Measurements from ENCODE around the gene OR10AD1. TPM values are rescaled to one million over a fixed set of nuclear protein-coding genes. Genes with fewer than 3 reads are reported as not detected.
"Not testable (repeated sequence)": the region's sequence is repeated elsewhere in the genome, so short reads cannot be mapped to it uniquely, and the experiment has no call there.

The OR10AD1 gene
- polyA plus RNA-seq, 1 donor from 2014 or later = not detected

DNA sequence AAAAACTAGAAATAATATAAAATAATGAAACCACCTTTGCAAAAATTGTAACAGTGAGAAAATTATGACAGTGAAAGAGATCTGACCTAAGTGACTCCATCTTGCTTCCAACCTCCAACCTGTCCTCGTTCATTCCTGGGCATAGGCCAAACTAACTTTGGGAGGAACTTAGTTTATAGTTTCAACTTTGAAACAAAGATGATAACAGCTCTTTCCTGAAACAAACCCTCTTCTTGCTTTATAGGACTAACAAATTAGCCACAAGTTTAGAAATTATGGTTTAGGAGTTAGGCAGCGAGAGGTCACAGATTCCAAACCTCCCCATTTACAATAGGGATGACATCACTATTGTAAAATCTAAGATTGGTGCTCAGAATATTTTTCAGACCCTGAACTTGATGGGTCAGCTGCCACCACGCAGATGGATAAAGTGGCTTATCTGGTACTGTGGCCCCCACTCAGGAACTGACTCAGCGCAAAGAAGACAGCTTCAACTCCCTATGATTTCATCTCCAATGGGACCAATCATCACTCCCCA is 32.8 kb upstream of the OR10AD1 start:
- no peaks in the 10 kb centered on the region for H4K20me1 ChIP-seq (ENCODE audit: insufficient read depth)
- no peaks in the 10 kb centered on the region for H3F3A ChIP-seq (ENCODE audit: insufficient read depth, low read length, poor library complexity, severe bottlenecking)
- H3K36me3 ChIP-seq (ENCODE audit: insufficient read depth, low read length) = no peaks in the 10 kb centered on the region
- H3K27me3 ChIP-seq (ENCODE audit: insufficient read depth, low read depth, low read length) = no peaks in the 10 kb centered on the region
- H3K9ac ChIP-seq (ENCODE audit: low read length) = no peak overlapping the region
- H3K4me2 ChIP-seq (ENCODE audit: low read length) = no peak overlapping the region
- H3K4me3 ChIP-seq (ENCODE audit: low read length) = no peak overlapping the region
- H2AFZ ChIP-seq (ENCODE audit: low read depth, low read length) = no peak overlapping the region
- no peaks in the 10 kb centered on the region for H3K79me2 ChIP-seq (replicated peaks; ENCODE audit: insufficient read depth, low read length)
- no peaks in the 10 kb centered on the region for H3K9me2 ChIP-seq (ENCODE audit: insufficient read depth, low read length)
- H3K27ac ChIP-seq (ENCODE audit: low read length) = no peak overlapping the region
- TF ChIP-seq, protein P1, sequence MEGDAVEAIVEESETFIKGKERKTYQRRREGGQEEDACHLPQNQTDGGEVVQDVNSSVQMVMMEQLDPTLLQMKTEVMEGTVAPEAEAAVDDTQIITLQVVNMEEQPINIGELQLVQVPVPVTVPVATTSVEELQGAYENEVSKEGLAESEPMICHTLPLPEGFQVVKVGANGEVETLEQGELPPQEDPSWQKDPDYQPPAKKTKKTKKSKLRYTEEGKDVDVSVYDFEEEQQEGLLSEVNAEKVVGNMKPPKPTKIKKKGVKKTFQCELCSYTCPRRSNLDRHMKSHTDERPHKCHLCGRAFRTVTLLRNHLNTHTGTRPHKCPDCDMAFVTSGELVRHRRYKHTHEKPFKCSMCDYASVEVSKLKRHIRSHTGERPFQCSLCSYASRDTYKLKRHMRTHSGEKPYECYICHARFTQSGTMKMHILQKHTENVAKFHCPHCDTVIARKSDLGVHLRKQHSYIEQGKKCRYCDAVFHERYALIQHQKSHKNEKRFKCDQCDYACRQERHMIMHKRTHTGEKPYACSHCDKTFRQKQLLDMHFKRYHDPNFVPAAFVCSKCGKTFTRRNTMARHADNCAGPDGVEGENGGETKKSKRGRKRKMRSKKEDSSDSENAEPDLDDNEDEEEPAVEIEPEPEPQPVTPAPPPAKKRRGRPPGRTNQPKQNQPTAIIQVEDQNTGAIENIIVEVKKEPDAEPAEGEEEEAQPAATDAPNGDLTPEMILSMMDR (IDR thresholded peaks at IDR 0.05; ENCODE audit: poor library complexity, severe bottlenecking) = no peak
- TF ChIP-seq POLR2AphosphoS5 (IDR thresholded peaks at IDR 0.05) (no peak), MXI1 (conservative IDR thresholded peaks at IDR 0.05; ENCODE audit: poor library complexity, severe bottlenecking) (no peak), EZH2 (IDR thresholded peaks at IDR 0.05; ENCODE audit: borderline replicate concordance, insufficient read depth, low read length, poor library complexity, severe bottlenecking) (no peak), EP300 (conservative IDR thresholded peaks at IDR 0.05; ENCODE audit: poor library complexity, severe bottlenecking) (no peak), TAF1 (IDR thresholded peaks at IDR 0.05; ENCODE audit: low read depth) (no peak), RAD21 (conservative IDR thresholded peaks at IDR 0.05) (no peak), SMC3 (conservative IDR thresholded peaks at IDR 0.05; ENCODE audit: poor library complexity) (no peak)
- TF ChIP-seq, protein P2, sequence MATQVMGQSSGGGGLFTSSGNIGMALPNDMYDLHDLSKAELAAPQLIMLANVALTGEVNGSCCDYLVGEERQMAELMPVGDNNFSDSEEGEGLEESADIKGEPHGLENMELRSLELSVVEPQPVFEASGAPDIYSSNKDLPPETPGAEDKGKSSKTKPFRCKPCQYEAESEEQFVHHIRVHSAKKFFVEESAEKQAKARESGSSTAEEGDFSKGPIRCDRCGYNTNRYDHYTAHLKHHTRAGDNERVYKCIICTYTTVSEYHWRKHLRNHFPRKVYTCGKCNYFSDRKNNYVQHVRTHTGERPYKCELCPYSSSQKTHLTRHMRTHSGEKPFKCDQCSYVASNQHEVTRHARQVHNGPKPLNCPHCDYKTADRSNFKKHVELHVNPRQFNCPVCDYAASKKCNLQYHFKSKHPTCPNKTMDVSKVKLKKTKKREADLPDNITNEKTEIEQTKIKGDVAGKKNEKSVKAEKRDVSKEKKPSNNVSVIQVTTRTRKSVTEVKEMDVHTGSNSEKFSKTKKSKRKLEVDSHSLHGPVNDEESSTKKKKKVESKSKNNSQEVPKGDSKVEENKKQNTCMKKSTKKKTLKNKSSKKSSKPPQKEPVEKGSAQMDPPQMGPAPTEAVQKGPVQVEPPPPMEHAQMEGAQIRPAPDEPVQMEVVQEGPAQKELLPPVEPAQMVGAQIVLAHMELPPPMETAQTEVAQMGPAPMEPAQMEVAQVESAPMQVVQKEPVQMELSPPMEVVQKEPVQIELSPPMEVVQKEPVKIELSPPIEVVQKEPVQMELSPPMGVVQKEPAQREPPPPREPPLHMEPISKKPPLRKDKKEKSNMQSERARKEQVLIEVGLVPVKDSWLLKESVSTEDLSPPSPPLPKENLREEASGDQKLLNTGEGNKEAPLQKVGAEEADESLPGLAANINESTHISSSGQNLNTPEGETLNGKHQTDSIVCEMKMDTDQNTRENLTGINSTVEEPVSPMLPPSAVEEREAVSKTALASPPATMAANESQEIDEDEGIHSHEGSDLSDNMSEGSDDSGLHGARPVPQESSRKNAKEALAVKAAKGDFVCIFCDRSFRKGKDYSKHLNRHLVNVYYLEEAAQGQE (IDR thresholded peaks at IDR 0.05; ENCODE audit: borderline replicate concordance) = no peak
- no peaks in the 10 kb centered on the region for H3K9me3 ChIP-seq (ENCODE audit: low read length)

DNA sequence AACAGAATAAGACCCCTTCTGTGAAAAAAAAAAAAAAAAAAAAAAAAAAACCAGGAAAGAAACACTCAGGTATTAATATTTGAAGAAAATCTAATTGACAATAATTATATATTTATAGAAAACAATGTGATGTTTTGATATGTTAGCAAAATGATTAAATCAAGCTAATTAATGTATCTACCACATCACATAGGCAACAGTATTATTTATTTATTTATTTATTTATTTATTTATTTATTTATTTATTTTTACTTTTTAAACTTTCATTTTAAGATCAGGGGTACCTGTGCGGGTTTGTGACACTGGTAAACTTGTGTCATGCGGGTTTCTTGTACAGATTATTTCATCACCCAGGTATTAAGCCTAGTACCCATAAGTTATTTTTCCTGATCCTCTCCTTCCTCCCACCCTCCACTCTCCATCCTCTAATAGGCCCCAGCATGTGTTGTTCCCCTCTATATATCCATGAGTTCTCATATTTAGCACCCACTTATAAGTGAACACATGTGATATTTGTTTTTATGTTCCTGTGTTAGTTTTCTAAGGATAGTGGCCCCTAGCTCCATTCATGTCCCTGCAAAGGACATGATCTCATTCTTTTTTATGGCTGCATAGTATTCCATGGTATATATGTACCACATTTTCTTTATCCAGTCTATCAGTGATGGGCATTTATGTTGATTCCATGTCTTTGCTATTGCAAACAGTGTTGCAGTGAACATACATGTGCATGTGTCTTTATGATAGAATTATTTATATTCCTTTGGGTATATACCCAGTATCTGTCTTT is 28.3 kb upstream of the OR10AD1 start:
- H2AFZ ChIP-seq (ENCODE audit: low read depth, low read length); H3K4me3 ChIP-seq (ENCODE audit: low read length); H4K20me1 ChIP-seq (ENCODE audit: insufficient read depth); H3K27ac ChIP-seq (ENCODE audit: low read length); H3K9me2 ChIP-seq (ENCODE audit: insufficient read depth, low read length); H3K9me3 ChIP-seq (ENCODE audit: low read length); H3K79me2 ChIP-seq (replicated peaks; ENCODE audit: insufficient read depth, low read length); H3K27me3 ChIP-seq (ENCODE audit: insufficient read depth, low read depth, low read length); H3F3A ChIP-seq (ENCODE audit: insufficient read depth, low read length, poor library complexity, severe bottlenecking); H3K4me2 ChIP-seq (ENCODE audit: low read length); H3K36me3 ChIP-seq (ENCODE audit: insufficient read depth, low read length); H3K9ac ChIP-seq (ENCODE audit: low read length): not testable (repeated sequence)

DNA sequence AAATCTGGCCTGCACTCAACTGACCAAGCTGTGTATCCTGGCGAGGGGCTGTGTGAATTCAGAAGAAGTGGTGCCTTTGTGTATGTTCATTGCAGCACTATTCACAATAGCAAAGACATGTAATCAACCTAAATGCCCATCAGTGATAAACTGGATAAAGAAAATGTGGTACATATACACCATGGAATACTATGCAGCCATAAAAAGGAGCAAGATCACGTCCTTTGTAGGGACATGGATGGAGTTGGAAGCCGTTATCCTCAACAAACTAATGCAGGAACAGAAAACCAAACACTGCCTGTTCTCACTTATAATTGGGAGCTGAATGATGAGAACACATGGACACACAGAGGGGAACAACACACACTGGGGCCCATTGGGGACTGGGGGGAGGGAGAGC is 21.4 kb upstream of the OR10AD1 start:
- not testable (repeated sequence) for H3F3A ChIP-seq (ENCODE audit: insufficient read depth, low read length, poor library complexity, severe bottlenecking); H3K79me2 ChIP-seq (replicated peaks; ENCODE audit: insufficient read depth, low read length); H3K4me2 ChIP-seq (ENCODE audit: low read length); H3K9ac ChIP-seq (ENCODE audit: low read length); H3K9me2 ChIP-seq (ENCODE audit: insufficient read depth, low read length); H3K27ac ChIP-seq (ENCODE audit: low read length); H3K9me3 ChIP-seq (ENCODE audit: low read length); H3K36me3 ChIP-seq (ENCODE audit: insufficient read depth, low read length); H4K20me1 ChIP-seq (ENCODE audit: insufficient read depth); H2AFZ ChIP-seq (ENCODE audit: low read depth, low read length); H3K27me3 ChIP-seq (ENCODE audit: insufficient read depth, low read depth, low read length); H3K4me3 ChIP-seq (ENCODE audit: low read length)
